ENCODE measurements around the gene ASIP. TPM values are rescaled to one million over a fixed set of nuclear protein-coding genes. Genes with fewer than 3 reads are reported as not detected.
"Not testable (repeated sequence)": the region's sequence is repeated elsewhere in the genome, so short reads cannot be mapped to it uniquely, and the experiment has no call there.

The ASIP gene
- total and polyA plus RNA-seq, 2 of the 4 experiments (the other 2 are of a cell fraction), result not detected

- H2BK20ac ChIP-seq (ENCODE audit: low read depth, low read length); H3K4me2 ChIP-seq (ENCODE audit: low read depth, low read length); H3K14ac ChIP-seq (replicated peaks; ENCODE audit: low read depth, low read length); H3K56ac ChIP-seq (ENCODE audit: extremely low read depth, insufficient read depth, low read length); POLR2A ChIA-PET (ENCODE audit: unreplicated experiment); H3K23ac ChIP-seq (ENCODE audit: low read depth, low read length); H2BK120ac ChIP-seq (ENCODE audit: low read depth, low read length); H2AK5ac ChIP-seq (ENCODE audit: low read depth, low read length); H2AFZ ChIP-seq (replicated peaks; ENCODE audit: low read length, poor library complexity); H3K9me3 ChIP-seq (ENCODE audit: control insufficient read depth, insufficient read depth, low read length); H3K27ac ChIP-seq (ENCODE audit: insufficient read depth, low read length); H3K4ac ChIP-seq (ENCODE audit: low read depth, low read length); H2BK5ac ChIP-seq (ENCODE audit: low read depth, low read length, poor library complexity, severe bottlenecking); CTCF ChIA-PET; H2AK9ac ChIP-seq (replicated peaks; ENCODE audit: low read depth, low read length, poor library complexity); H3K9ac ChIP-seq (ENCODE audit: low read depth, low read length); H3K4me3 ChIP-seq (ENCODE audit: insufficient read depth, low read depth, low read length); H4K8ac ChIP-seq (ENCODE audit: low read depth in 2 of 2, low read length in 2 of 2); H4K5ac ChIP-seq (ENCODE audit: low read depth, low read length); H4K91ac ChIP-seq (ENCODE audit: insufficient read depth, low read depth, low read length); intact Hi-C loops (cut with micrococcal nuclease); BruUV-seq (replicated peaks); DNase-seq; dilution Hi-C loops (cut with HindIII; ENCODE audit: low sequenced_read_pairs, unreplicated experiment); H3K27me3 ChIP-seq (ENCODE audit: control insufficient read depth, insufficient read depth, low read length); ATAC-seq (ENCODE audit: low read depth); H3K18ac ChIP-seq (ENCODE audit: low read depth, low read length); H2BK15ac ChIP-seq (ENCODE audit: low read depth, low read length); H3K4me1 ChIP-seq (ENCODE audit: control insufficient read depth, insufficient read depth, low read length); in situ Hi-C loops (cut with MboI; ENCODE audit: low sequenced_read_pairs): not testable (repeated sequence)
- peaks cover 44 to 76% of the 10 kb centered on the region in 2 experiments for H3K79me1 ChIP-seq (ENCODE audit: low read depth in 1 of 2, low read length in 2 of 2)
- H3K36me3 ChIP-seq (ENCODE audit: control insufficient read depth, insufficient read depth, low read length), result peaks cover 15% of the 10 kb centered on the region
- peaks cover 29% of the 10 kb centered on the region; the same call in 1 of the 2 replicates for H4K20me1 ChIP-seq (ENCODE audit: insufficient read depth, low read length)
- WGBS, 2 experiments (ENCODE audit: extremely low coverage in 2 of 2, insufficient read length in 1 of 2), result no CpG with 5 or more reads among the region's 15 CpGs
- 0 out of 2 replicates have a peak, but pooled peaks have one; percentile 4 for TF ChIP-seq CTCF (conservative IDR thresholded peaks at IDR 0.05; ENCODE audit: low read depth, low read length)
- H3K9me1 ChIP-seq (ENCODE audit: insufficient read depth, low read length), result peaks cover 12% of the 10 kb centered on the region
Measured at GRCh38 chr20:34298294-34298784, 57.1 kb downstream of the ASIP start.
